Ascending aorta (tissue), 2 donors: ENCODE measurements around the gene FARP2. TPM values are rescaled to one million over a fixed set of nuclear protein-coding genes. Genes with fewer than 3 reads are reported as not detected.
"Not testable (repeated sequence)": the region's sequence is repeated elsewhere in the genome, so short reads cannot be mapped to it uniquely, and the experiment has no call there.

Experiments used
- DNase-seq, 2 donors: peaks; one replicate each; pipeline ENCODE4 v3.0.0-alpha.2; 2019; ENCODE audit warnings: low spot score in 2 of 2
- H3K27ac ChIP-seq, 2 donors: fragments of 200-600 bp; sonication (generic); one replicate each; pipeline ENCODE4 v1.5.1; 2016 to 2017; ENCODE audit warnings: mild to moderate bottlenecking in 1 of 2
- H3K27me3 ChIP-seq: fragments of 200-600 bp; sonication (generic); one replicate; pipeline ENCODE4 v1.5.1; 2017
- H3K36me3 ChIP-seq, 2 donors: fragments of 200-600 bp; sonication (generic); one replicate each; pipeline ENCODE4 v1.5.1; 2016
- H3K4me1 ChIP-seq, 2 donors: fragments of 200-600 bp; sonication (generic); one replicate each; pipeline ENCODE4 v1.5.1; 2016 to 2017; ENCODE audit warnings: mild to moderate bottlenecking in 1 of 2
- H3K4me3 ChIP-seq, 2 donors: fragments of 200-600 bp; sonication (generic); one replicate each; pipeline ENCODE4 v1.5.1; 2016 to 2017; ENCODE audit warnings: mild to moderate bottlenecking in 1 of 2
- H3K9me3 ChIP-seq, 2 donors: fragments of 200-600 bp; sonication (generic); one replicate each; pipeline ENCODE4 v1.5.1; 2016
- CTCF ChIP-seq, 3 experiments: fragments of 200-600 bp in 2 of 3; fragments of 450-650 bp in 1 of 3; sonication (generic) in 2 of 3; IDR thresholded peaks; one replicate each; pipeline ENCODE4 v1.5.1; 2016 to 2019; ENCODE audit warnings: antibody characterized with exemption in 3 of 3, mild to moderate bottlenecking in 1 of 3, moderate library complexity in 1 of 3
- intact Hi-C: fragments of 100-400 bp; cut with DNase I; formaldehyde crosslinking; loops from one replicate; pipeline ENCODE4 v1.15.1; 2023
- total RNA-seq: library from RNA; depleted of rRNA; stranded (reverse); fragments of >200 nt; gene quantifications from one replicate; pipeline ENCODE4 v1.1.0, GENCODE V29; 2016

The FARP2 gene
- total RNA-seq, 1 donor from 2014 or later: 19.6 TPM

GRCh38 chr2:241503776-241504392, 147.8 kb downstream of the FARP2 start:
- DNase-seq: no peak
- TF ChIP-seq CTCF (IDR thresholded peaks at IDR 0.05): no peak
- intact Hi-C loops: loop anchor here (10.0 kb wide), 2 partner anchors 181 to 939 kb away; partner anchors contain the start of genes DTYMK, DUSP28 and RNPEPL1
- no peaks in the 10 kb centered on the region for H3K27me3 ChIP-seq
- peaks cover 6 to 18% of the 10 kb centered on the region in 2 donors for H3K4me1 ChIP-seq
- no peak overlapping the region for H3K27ac ChIP-seq
- no peak overlapping the region for H3K4me3 ChIP-seq
- H3K36me3 ChIP-seq: peaks cover 18 to 22% of the 10 kb centered on the region in 2 donors
- H3K9me3 ChIP-seq: no peaks in the 10 kb centered on the region

DNA sequence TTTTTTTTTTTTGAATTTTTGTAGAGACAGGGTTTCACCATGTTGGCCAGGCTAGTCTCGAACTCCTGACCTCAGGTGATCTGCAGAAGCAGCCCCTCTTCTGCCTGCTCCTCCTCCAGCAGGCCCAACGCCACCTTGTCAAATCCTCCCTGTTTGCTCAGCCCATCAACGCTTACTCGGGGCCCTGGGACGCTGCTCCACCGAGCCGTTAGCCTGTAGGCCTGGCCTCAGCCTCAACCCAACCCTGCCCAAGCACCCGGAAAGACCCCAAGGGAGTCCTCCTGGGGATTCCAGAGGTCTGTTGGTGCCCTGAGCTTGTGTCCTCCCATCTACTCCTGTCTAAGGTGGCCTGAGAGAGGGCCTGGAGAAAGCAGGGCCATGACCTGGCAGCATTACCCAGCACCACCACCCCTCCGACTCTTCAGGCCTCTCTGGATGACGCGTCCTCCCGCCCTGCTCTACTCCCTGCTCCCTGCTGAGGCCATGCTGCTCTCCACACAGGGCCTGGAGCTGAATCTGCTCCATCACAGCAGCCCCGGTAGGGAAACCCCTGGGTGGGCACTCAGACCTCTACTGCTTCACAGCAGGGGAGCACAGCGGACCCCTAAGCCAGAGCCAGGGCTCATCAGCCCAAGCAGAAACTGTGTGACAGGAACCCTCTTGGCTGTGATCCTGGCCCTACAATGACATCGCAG, 149.1 kb downstream of the FARP2 start:
- Histone ChIP-seq H3K4me3 (no peak overlapping the region), H3K36me3 (peaks cover 11 to 13% of the 10 kb centered on the region in 2 donors), H3K9me3 (no peaks in the 10 kb centered on the region), H3K4me1 (peaks cover 6 to 26% of the 10 kb centered on the region in 2 donors), H3K27me3 (no peaks in the 10 kb centered on the region), H3K27ac (no peak overlapping the region)
- TF ChIP-seq CTCF (IDR thresholded peaks at IDR 0.05): no peak
- intact Hi-C loops: loop anchor here (5.0 to 10.0 kb wide), 5 partner anchors 148 to 940 kb away; partner anchors contain the start of genes DTYMK, DUSP28, FARP2 and RNPEPL1
- DNase-seq: no peak

GRCh38 chr2:241505781-241506201, 149.7 kb downstream of the FARP2 start:
- TF ChIP-seq CTCF (IDR thresholded peaks at IDR 0.05): no peak
- H3K36me3 ChIP-seq: peaks cover 8 to 10% of the 10 kb centered on the region in 2 donors
- intact Hi-C loops: loop anchor here (5.0 to 10.0 kb wide), 5 partner anchors 148 to 941 kb away; partner anchors contain the start of genes DTYMK, DUSP28, FARP2 and RNPEPL1
- no peaks in the 10 kb centered on the region for H3K27me3 ChIP-seq
- H3K27ac ChIP-seq: no peak overlapping the region
- H3K9me3 ChIP-seq: no peaks in the 10 kb centered on the region
- peaks cover 6 to 26% of the 10 kb centered on the region in 2 donors for H3K4me1 ChIP-seq
- no peak for DNase-seq
- H3K4me3 ChIP-seq: no peak overlapping the region

DNA sequence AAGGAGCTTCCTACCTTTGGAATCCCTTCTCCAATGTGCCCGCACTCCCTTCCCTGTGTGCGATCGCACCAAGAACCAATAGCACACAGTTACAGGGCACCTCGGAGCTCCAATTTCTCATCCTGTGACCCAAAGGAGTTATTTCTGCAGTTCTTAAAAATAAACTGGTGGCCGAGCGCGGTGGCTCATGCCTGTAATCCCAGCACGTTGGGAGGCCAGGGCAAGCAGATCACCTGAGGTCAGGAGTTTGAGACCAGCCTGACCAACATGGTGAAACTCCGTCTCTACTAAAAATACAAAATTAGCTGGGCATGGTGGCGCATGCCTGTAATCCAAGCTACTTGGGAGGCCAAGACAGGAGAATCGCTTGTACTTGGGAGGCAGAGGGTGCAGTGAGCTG, 150.2 kb downstream of the FARP2 start:
- not testable (repeated sequence) for H3K27me3 ChIP-seq, H3K9me3 ChIP-seq, H3K27ac ChIP-seq, H3K36me3 ChIP-seq, DNase-seq
- intact Hi-C loops: loop anchor here (5.0 to 10.0 kb wide), 5 partner anchors 149 to 942 kb away; partner anchors contain the start of genes DTYMK, DUSP28, FARP2 and RNPEPL1
- H3K4me1 ChIP-seq: peaks cover 6 to 26% of the 10 kb centered on the region in 2 donors
- peak overlapping the region in 1 of 2 donors; percentile 95 for H3K4me3 ChIP-seq

DNA sequence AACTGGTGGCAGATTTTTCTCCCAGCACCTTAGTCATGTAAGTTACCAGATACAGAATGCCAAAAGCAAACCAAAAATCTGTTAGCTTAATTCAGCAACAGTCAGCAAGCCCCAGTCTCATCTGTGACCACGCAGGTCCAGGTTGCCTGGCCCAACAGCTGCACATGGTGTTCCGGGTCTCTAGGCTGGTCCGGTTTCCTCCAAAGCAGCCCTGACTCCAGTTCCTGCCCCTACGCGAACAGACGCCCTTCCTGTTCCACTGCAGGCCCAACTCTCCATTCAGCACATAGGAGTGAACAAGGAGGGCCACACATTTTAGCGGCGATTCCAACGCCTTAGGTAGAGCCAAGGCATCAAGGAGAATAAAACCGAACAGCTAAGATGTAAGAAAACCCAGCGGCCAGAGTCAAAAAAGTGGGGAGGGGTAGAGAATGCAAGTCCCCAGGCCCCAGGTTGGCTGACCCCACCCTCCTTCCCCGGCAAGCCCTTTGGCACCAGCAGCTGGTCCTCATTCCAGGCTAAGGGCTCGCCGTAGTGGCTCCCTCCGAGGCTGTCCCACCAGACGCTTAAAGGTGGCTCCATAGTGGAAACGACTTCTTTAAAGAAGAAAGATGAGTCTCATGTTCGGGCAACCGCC, 150.8 kb downstream of the FARP2 start:
- H3K27me3 ChIP-seq: no peaks in the 10 kb centered on the region
- no peak for DNase-seq
- H3K4me1 ChIP-seq: peaks cover 6 to 26% of the 10 kb centered on the region in 2 donors
- no peaks in the 10 kb centered on the region for H3K36me3 ChIP-seq
- H3K4me3 ChIP-seq: peak overlapping the region; percentile 88 to 95
- TF ChIP-seq CTCF (IDR thresholded peaks at IDR 0.05): no peak
- peak overlapping the region in 1 of 2 donors; percentile 76 for H3K27ac ChIP-seq
- intact Hi-C loops: loop anchor here (5.0 to 10.0 kb wide), 5 partner anchors 150 to 942 kb away; partner anchors contain the start of genes DTYMK, DUSP28, FARP2 and RNPEPL1
- H3K9me3 ChIP-seq: no peaks in the 10 kb centered on the region
